Activated naive CD4-positive, alpha-beta T cell treated with anti-CD3 and anti-CD28 coated beads, Interleukin-2, amount 50 U/mL, for 24 hours (primary cell): ENCODE data around the gene HLA-DOB.
"Not testable (repeated sequence)": the region's sequence is repeated elsewhere in the genome, so short reads cannot be mapped to it uniquely, and the experiment has no call there.

Experiments used
- H3K27ac Mint-ChIP-seq: one replicate; pipeline ENCODE4 v1.8.0; 2021; ENCODE audit warnings: mild to moderate bottlenecking, mixed read lengths
- H3K27me3 Mint-ChIP-seq: one replicate; pipeline ENCODE4 v1.8.0; 2021; ENCODE audit warnings: mixed read lengths
- H3K36me3 Mint-ChIP-seq: one replicate; pipeline ENCODE4 v1.8.0; 2021; ENCODE audit warnings: mixed read lengths
- H3K4me1 Mint-ChIP-seq: one replicate; pipeline ENCODE4 v1.8.0; 2021; ENCODE audit warnings: mixed read lengths
- H3K4me3 Mint-ChIP-seq: one replicate; pipeline ENCODE4 v1.8.0; 2021; ENCODE audit warnings: mild to moderate bottlenecking, mixed read lengths
- H3K9me3 Mint-ChIP-seq: one replicate; pipeline ENCODE4 v1.8.0; 2021; ENCODE audit warnings: mixed read lengths

Gene HLA-DOB

DNA sequence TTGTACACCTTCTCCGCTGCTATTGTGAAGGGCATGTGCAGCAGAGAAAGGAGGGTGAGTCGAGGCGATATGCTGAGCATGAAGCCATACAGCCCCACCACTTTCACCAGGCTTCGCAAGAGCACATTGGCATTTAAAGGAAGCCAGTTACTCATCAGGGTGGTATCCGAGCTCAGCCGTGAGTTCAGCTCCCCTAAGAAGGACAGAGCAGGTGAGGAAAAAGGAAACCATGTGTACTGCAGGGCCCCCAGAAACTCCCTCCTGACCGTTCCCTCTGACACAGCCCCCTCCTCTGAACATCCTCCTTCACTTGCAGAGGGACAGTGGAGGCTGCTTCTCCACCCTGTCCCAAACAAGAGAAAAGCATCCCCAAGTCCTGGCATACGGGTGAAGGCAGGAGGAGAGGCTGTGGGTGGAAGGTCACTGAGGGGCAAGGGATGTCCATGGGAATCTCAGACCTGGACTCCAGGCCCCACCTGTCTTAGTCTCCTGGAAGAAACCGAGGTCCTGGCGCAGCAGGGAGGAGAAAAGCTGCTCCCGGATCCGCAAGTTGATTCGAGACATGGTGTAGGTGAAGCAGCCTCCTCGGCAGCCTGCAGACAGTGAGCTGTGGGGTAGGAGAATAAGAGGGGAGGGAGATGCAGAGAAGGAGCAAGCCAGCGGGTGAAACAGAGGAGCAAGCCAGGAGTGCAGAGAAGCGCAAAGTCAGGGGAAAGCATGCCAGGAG, 18.5 kb upstream of the HLA-DOB start:
- peaks cover 82% of the 10 kb centered on the region for H3K4me1 Mint-ChIP-seq
- H3K9me3 Mint-ChIP-seq, result peaks cover 6% of the 10 kb centered on the region
- peaks cover 44% of the 10 kb centered on the region for H3K36me3 Mint-ChIP-seq
- peak overlapping the region; percentile 90 for H3K27ac Mint-ChIP-seq
- H3K27me3 Mint-ChIP-seq, result no peaks in the 10 kb centered on the region
- H3K4me3 Mint-ChIP-seq, result peak overlapping the region; percentile 90

- H3K4me3 Mint-ChIP-seq, result peak overlapping the region; percentile 90
These were observed 16.9 kb upstream of the HLA-DOB start for GRCh38 chr6:32833664-32834063.

GRCh38 chr6:32832535-32832934, 15.7 kb upstream of the HLA-DOB start:
- Mint-ChIP-seq H3K27ac (no peak overlapping the region), H3K9me3 (peaks cover 6% of the 10 kb centered on the region)

More at GRCh38 chr6:32833664-32834063, 16.9 kb upstream of the HLA-DOB start:
- Mint-ChIP-seq H3K27ac (peak overlapping the region; percentile 75), H3K36me3 (peaks cover 45% of the 10 kb centered on the region), H3K27me3 (no peaks in the 10 kb centered on the region), H3K4me1 (peaks cover 70% of the 10 kb centered on the region), H3K9me3 (peaks cover 6% of the 10 kb centered on the region)

DNA sequence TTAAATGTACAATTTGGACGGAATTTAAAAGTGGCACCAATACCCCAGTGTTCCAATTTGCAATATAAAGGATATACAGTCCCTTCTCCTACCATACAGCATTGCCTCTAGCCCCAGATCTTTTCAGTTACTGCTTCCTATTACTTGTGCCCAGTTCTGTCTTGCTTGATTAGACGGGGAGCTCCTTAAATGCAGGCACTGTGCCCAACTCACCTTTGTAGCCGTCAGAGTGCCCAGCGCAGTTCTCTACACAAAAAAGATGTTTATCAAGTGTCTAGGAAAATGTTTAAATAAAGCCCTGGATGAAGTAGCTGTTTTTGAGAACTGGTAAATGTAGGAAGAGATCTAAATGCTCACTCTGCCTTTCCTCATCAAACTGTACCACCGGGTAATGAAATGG, 14.1 kb upstream of the HLA-DOB start:
- H3K27ac Mint-ChIP-seq, result peak overlapping the region; percentile 66
- no peak overlapping the region for H3K4me3 Mint-ChIP-seq
- H3K9me3 Mint-ChIP-seq, result peaks cover 6% of the 10 kb centered on the region
- no peaks in the 10 kb centered on the region for H3K27me3 Mint-ChIP-seq
- H3K4me1 Mint-ChIP-seq, result peaks cover 67% of the 10 kb centered on the region
- H3K36me3 Mint-ChIP-seq, result peaks cover 34% of the 10 kb centered on the region

More at GRCh38 chr6:32832535-32832934, 15.7 kb upstream of the HLA-DOB start:
- Mint-ChIP-seq H3K36me3 (peaks cover 45% of the 10 kb centered on the region), H3K27me3 (no peaks in the 10 kb centered on the region), H3K4me1 (peaks cover 71% of the 10 kb centered on the region), H3K4me3 (no peak overlapping the region)

- Mint-ChIP-seq H3K4me1 (peaks cover 57% of the 10 kb centered on the region), H3K36me3 (peaks cover 30% of the 10 kb centered on the region), H3K4me3 (no peak overlapping the region), H3K27me3 (no peaks in the 10 kb centered on the region), H3K9me3 (peaks cover 6% of the 10 kb centered on the region), H3K27ac (no peak overlapping the region)
These were observed 13.2 kb upstream of the HLA-DOB start for GRCh38 chr6:32830017-32830416.

DNA sequence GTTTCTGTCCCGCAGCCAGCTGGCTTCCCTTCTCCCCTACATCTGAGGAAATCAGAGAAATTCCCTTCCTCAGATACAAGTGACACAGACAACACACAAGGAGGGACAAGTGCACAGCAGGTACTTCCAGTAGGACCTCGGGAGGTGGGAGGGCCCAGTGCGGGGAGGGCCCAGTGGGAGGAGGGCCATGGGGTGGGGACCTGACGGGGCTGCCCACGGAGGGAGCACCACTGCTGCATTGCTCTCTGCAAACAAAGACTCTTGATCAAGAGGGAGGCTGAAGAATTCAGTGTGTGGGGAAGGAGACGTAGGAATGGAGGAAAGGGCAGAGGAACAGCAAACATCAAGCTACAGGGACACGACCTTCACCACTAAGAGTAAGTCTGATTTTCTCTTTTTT, 12.7 kb upstream of the HLA-DOB start:
- peaks cover 26% of the 10 kb centered on the region for H3K36me3 Mint-ChIP-seq
- no peak overlapping the region for H3K4me3 Mint-ChIP-seq
- H3K27me3 Mint-ChIP-seq, result no peaks in the 10 kb centered on the region
- H3K27ac Mint-ChIP-seq, result peak overlapping the region; percentile 38
- peaks cover 52% of the 10 kb centered on the region for H3K4me1 Mint-ChIP-seq
- H3K9me3 Mint-ChIP-seq, result peaks cover 6% of the 10 kb centered on the region

GRCh38 chr6:32827025-32827424, 10.2 kb upstream of the HLA-DOB start:
- Mint-ChIP-seq H3K9me3 (no peaks in the 10 kb centered on the region), H3K4me3 (no peak overlapping the region), H3K4me1 (peaks cover 31% of the 10 kb centered on the region), H3K27ac (no peak overlapping the region), H3K36me3 (peaks cover 13% of the 10 kb centered on the region), H3K27me3 (no peaks in the 10 kb centered on the region)

DNA sequence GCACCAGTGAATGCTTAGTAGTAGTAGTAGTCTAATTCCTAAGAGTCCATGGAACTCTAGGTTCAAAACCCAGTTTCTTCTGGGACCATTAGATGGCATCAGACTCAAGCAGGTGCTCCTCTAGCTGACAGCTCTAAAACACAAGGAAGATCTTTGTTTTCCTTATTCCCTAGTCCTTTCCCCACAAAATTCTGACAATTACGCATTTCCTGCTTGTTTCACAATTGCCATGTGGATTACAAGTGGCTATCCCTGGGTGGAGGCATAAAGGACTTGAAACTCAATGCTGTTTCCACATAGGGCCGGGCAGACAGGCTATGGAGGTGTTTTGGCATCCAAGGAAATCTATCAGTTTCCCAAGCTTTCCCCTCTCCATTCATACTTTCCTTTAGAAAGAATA, 9.2 kb upstream of the HLA-DOB start:
- H3K27me3 Mint-ChIP-seq, result no peaks in the 10 kb centered on the region
- no peak overlapping the region for H3K4me3 Mint-ChIP-seq
- H3K27ac Mint-ChIP-seq, result no peak overlapping the region
- H3K36me3 Mint-ChIP-seq, result peaks cover 9% of the 10 kb centered on the region
- H3K9me3 Mint-ChIP-seq, result no peaks in the 10 kb centered on the region
- H3K4me1 Mint-ChIP-seq, result peaks cover 21% of the 10 kb centered on the region

DNA sequence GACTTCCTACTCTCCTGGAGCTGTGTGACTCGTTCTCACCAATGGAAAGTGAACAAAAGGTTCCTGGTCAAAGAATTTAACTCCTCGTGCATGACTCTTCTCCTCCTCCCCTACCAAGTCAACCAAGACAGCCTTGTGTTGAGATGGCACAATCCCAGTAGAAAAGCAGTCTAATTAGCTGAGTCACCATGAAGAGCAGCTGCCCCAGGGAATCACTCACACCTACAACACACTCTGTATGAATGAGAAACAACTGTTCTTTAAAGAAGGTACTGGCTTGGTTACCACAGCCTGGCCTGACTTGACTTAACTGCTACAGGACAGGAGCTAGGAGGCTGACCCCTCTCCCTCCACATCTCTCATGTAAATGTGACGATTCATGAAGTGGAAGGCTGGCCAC, 2.9 kb upstream of the HLA-DOB start:
- Mint-ChIP-seq H3K27me3 (no peaks in the 10 kb centered on the region), H3K27ac (no peak overlapping the region), H3K36me3 (no peaks in the 10 kb centered on the region), H3K4me1 (peaks cover 6% of the 10 kb centered on the region), H3K9me3 (no peaks in the 10 kb centered on the region), H3K4me3 (no peak overlapping the region)

DNA sequence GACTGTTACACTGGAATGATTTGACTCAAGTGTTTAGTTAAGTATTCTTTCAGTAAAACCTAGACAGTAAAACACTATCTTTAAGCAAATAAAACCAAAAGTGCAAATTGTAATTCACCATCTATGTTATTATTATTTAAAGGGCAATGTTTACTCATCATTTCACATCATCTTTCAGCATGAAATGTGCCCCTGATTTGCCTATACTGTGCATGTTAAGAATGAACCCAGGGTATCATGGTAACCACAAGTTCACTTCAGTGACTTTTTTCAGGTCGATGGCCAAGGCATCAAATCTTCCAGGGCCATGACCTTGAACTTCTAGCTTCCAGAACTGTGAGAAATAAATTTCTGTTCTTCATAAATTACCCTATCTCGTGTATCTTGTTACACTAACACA, 2.1 kb upstream of the HLA-DOB start:
- Mint-ChIP-seq H3K4me1 (peaks cover 6% of the 10 kb centered on the region), H3K27me3 (no peaks in the 10 kb centered on the region), H3K36me3 (no peaks in the 10 kb centered on the region), H3K9me3 (no peaks in the 10 kb centered on the region), H3K4me3 (no peak overlapping the region), H3K27ac (no peak overlapping the region)

DNA sequence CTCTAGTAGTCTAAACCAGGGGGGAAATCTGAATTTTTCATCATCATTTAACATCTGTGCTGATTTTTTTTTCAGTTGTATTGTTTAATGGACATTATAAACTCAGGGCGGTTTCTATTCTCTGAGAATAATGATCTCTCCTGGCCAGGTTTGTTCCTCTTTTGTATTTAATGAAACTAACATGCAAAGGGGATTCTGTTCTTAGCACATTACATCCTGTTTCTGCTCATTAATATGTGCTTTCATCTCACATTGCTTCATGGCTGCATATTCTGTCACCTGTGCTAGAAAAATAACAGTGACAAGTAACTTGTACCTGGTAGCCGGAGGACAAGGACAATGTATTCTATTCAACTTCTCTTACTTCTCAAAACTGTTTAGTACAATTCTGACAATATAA, 806 bp downstream of the HLA-DOB start:
- no peaks in the 10 kb centered on the region for H3K9me3 Mint-ChIP-seq
- H3K4me3 Mint-ChIP-seq, result no peak overlapping the region
- H3K4me1 Mint-ChIP-seq, result peaks cover 6% of the 10 kb centered on the region
- no peaks in the 10 kb centered on the region for H3K27me3 Mint-ChIP-seq
- H3K36me3 Mint-ChIP-seq, result no peaks in the 10 kb centered on the region
- no peak overlapping the region for H3K27ac Mint-ChIP-seq

GRCh38 chr6:32815115-32815514, 1.7 kb downstream of the HLA-DOB start:
- H3K9me3 Mint-ChIP-seq, result no peaks in the 10 kb centered on the region
- H3K4me3 Mint-ChIP-seq, result no peak overlapping the region
- H3K36me3 Mint-ChIP-seq, result no peaks in the 10 kb centered on the region
- H3K27ac Mint-ChIP-seq, result no peak overlapping the region
- no peaks in the 10 kb centered on the region for H3K27me3 Mint-ChIP-seq
- peaks cover 6% of the 10 kb centered on the region for H3K4me1 Mint-ChIP-seq

DNA sequence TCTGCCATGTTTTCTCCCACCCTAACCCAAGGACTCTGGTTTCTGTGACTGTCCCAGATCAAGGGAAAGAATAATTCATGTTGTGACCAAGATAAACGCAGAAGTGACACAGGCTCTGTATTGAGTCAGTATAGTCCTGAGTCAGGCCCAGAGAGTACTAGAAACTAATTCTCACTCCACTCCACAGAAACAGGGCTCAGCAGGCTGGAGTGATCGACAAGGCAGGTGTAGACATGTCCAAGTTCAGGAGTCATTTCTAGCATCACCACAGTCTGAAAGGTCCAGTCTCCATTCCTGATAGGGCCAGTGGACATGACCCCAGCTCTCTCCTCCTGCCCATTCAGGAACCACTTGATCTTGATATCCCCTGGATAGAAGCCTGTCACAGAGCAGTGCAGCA, 2.7 kb downstream of the HLA-DOB start:
- H3K4me1 Mint-ChIP-seq, result peaks cover 6% of the 10 kb centered on the region
- no peaks in the 10 kb centered on the region for H3K9me3 Mint-ChIP-seq
- H3K27ac Mint-ChIP-seq, result no peak overlapping the region
- H3K27me3 Mint-ChIP-seq, result no peaks in the 10 kb centered on the region
- no peaks in the 10 kb centered on the region for H3K36me3 Mint-ChIP-seq
- H3K4me3 Mint-ChIP-seq, result no peak overlapping the region

DNA sequence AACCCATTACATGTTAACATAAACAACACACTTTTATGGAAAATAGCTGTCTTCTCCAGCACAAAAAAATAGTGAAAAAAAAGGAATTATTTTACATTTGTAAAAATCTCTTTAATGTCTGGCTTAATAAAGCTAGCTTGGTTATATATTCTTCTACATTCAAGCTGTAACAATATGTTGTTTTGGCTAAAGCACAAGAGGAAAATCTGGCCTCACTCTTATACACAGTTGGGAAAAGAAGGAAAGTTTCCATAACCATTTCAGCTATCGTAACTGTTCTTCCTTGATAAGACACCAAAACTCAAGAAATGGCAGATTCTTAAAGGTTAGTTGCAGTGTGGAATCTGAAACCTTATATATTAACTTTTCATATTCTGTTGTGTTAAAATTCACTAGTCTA, 7.6 kb downstream of the HLA-DOB start:
- no peak overlapping the region for H3K4me3 Mint-ChIP-seq
- H3K27ac Mint-ChIP-seq, result no peak overlapping the region
- H3K36me3 Mint-ChIP-seq, result no peaks in the 10 kb centered on the region
- no peaks in the 10 kb centered on the region for H3K9me3 Mint-ChIP-seq
- H3K4me1 Mint-ChIP-seq, result peaks cover 6% of the 10 kb centered on the region
- H3K27me3 Mint-ChIP-seq, result peaks cover 4% of the 10 kb centered on the region

- H3K9me3 Mint-ChIP-seq, result no peaks in the 10 kb centered on the region
- peaks cover 18% of the 10 kb centered on the region for H3K27me3 Mint-ChIP-seq
- peaks cover 6% of the 10 kb centered on the region for H3K4me1 Mint-ChIP-seq
- H3K4me3 Mint-ChIP-seq, result no peak overlapping the region
- no peak overlapping the region for H3K27ac Mint-ChIP-seq
- no peaks in the 10 kb centered on the region for H3K36me3 Mint-ChIP-seq
These were observed 9.7 kb downstream of the HLA-DOB start for GRCh38 chr6:32807020-32807580.

- H3K27me3 Mint-ChIP-seq, result peaks cover 18% of the 10 kb centered on the region
- not testable (repeated sequence) for H3K4me1 Mint-ChIP-seq, H3K4me3 Mint-ChIP-seq, H3K36me3 Mint-ChIP-seq, H3K9me3 Mint-ChIP-seq
- H3K27ac Mint-ChIP-seq, result peak overlapping the region; percentile 15
These were observed 11.4 kb downstream of the HLA-DOB start for GRCh38 chr6:32805404-32805803.

DNA sequence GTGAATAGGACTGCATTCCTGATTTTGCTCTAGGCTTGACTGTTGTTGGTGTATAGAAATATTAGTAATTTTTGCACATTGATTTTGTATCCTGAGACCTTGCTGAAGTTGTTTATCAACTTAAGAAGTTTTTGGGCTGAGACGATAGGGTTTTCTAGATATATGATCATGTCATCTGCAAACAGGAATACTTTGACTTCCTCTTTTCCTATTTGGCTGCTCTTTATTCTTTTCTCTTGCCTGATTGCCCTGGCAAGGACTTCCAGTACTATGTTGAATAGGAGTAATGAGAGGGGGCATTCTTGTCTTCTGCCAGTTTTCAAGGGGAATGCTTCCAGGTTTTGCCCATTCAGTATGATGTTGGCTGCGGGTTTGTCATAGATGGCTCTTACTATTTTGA, 13.4 kb downstream of the HLA-DOB start:
- Mint-ChIP-seq H3K9me3 (no peaks in the 10 kb centered on the region), H3K4me1 (peaks cover 6% of the 10 kb centered on the region), H3K4me3 (no peak overlapping the region), H3K27me3 (peaks cover 21% of the 10 kb centered on the region), H3K36me3 (peaks cover 3% of the 10 kb centered on the region), H3K27ac (no peak overlapping the region)
